Suppressor macrophage treated with lipopolysaccharide for 1 hour (primary cell): ENCODE results near the gene MICAL1.

Source experiments
- DNase-seq, 3 donors: peaks; one replicate each; pipeline ENCODE4 v3.0.0-alpha.2; 2020 to 2022

The MICAL1 gene

DNA sequence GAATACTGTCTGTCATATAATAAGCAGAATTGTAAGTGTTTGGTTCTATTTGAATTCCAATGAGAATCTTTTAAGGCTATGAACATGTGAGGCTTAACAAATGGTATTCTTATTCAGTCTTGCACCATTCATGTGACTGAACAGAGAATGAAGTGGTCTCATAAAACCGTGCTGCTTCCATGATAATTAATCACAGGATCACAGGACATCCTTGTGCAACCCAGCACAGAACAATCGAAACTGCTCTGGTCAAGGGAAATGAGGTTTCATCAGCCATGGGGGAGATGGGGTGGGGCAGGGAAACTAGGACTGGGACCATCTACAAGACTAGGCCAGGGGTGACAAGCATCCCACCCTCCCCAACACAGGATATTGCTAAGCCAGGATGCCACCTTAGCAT lies 21.1 kb downstream of the MICAL1 start:
- peak; percentile 69 to 82 (median 72) for DNase-seq

DNA sequence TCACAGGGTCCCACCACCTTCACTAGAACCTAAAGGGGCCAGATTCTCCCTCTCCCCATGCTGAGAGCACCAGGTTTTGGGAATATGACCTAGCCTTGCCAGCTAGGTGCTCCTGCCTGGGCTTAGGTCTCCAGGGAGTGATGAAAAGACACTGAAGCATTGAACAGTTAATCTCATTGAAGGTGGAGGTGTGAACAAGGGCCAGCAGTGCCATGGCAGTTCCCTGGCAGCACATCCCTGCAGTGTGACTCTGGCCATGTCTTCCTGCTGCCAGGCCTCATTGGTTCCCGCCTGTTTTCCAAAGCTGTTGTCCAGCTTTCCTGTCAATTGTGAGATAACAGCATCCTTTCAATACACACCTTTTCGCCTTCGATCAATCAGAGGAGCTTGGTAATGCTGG lies 26.1 kb downstream of the MICAL1 start:
- no peak for DNase-seq

DNA sequence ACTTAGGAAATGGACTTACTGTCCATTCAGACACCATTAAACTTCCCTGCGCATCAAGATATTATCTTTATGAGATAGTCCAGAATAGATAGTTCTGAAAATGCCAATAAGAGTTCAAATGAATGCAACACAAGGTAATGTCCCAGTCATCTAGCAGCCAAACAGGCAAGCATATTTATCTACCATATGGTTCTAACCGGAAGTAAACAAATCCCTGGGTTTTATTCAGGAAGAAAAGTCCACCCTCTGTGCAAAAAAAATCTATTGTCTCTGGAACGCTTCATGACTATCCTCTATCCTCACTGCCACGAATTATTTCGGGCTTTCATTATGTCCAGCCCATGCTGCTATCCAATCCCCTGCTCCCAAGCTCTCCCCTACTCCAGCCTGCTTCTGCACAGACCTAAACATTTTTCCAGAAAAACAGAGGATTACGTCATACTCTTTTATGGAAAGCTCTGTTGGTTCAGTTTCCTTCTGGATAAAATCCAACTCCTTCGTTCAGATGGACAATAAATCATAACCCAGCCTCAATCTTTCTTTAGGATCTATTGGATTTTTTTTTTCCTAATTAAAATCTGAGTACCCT lies 26.6 kb downstream of the MICAL1 start:
- no peak for DNase-seq

DNA sequence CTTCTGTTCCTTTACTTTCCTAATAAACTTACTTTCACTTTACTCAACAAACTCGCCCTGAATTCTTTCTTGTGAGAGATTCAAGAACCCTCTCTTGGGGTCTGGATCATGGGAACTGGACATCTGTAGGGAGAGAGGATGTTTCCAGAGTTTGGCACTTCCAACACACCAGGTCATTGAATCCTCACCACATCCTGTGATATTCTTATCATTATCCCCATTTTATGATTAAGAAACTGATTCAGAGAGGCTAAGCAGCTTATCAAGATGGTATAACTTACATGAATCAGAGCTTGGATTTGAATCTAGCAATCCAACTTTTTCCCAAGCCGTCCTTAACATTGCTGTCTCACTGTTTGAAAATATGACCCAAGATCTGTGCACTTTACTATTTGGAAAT lies 30.6 kb downstream of the MICAL1 start:
- no peak for DNase-seq

GRCh38 chr6:109421184-109421583 lies 34.4 kb downstream of the MICAL1 start:
- DNase-seq: no peak

GRCh38 chr6:109420751-109421150 lies 34.8 kb downstream of the MICAL1 start:
- no peak for DNase-seq

DNA sequence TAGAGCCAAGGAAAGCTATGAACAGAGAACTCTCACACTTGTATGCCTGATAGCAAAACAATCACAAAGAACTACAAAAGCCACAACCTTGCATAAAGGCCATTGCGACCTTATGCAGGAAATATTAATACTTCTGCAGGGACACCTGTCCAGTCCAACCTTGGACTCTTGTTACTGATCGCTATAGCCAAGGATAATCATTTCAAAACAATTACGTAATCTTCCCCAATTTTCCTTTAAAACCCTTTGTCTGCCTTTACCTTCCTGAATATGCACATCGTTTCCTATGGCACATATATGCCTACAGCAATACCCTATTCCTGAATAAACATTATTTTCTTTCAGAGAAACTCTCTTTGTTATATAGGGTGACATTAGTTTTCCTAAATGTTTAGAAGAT lies 37.9 kb downstream of the MICAL1 start:
- DNase-seq: no peak

GRCh38 chr6:109411034-109411433 lies 44.5 kb downstream of the MICAL1 start:
- no peak for DNase-seq

- DNase-seq: peak; percentile 75 to 89 (median 88)
These were observed 49.4 kb downstream of the MICAL1 start for GRCh38 chr6:109406196-109406595.

GRCh38 chr6:109397020-109397419 lies 58.6 kb downstream of the MICAL1 start:
- peak; percentile 65 to 73 (median 69) for DNase-seq

DNA sequence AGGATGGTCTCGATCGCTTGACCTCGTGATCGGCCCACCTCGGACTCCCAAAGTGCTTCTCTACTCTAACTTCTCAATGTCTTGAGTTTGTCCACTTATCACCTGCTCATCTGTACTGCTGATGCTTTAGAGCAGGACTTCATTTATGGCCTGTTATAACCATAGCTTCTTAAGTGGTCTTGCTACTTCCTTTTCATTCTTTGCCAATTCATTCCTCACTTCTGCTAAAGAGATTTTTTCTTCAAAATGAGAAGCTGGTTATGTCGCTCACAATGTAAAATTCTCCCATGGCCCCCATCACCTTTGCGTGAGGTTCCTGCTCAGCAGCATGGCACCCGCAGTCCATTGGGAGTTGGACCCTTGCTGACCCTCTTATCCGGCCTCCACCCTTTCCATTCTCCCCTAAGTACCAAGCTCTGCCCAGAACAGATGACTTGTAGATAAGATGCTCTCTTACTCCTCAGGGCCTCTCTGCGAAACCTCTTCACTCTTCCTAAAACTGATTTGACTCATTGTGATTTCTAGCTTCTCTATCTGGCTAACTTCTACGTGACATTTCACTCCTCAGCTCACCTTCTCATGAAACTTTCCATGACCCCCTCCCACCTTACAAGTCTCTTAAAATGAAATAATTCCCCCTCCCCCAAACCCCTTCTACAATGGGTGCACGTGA lies 59.4 kb downstream of the MICAL1 start:
- no peak for DNase-seq
